Measurements from ENCODE around the gene NRTN. TPM values are rescaled to one million over a fixed set of nuclear protein-coding genes. Genes with fewer than 3 reads are reported as not detected.

The NRTN gene
- 1 to 10 TPM; 5.8 to 6.4 TPM for total RNA-seq
- 6.4 TPM for polyA plus RNA-seq (2013, experiment 1 of 2)
- 7.2 TPM for polyA plus RNA-seq (2013, experiment 2 of 2)
- long read RNA-seq, experiment 1, partial matches to known transcripts: 0 of 9 reads
- long read RNA-seq, experiment 1, other reads (novel, unspliced or antisense): 8 of 9 reads
- long read RNA-seq, experiment 2, partial matches to known transcripts: 0 of 30 reads
- long read RNA-seq, experiment 2, other reads (novel, unspliced or antisense): 30 of 30 reads
- long read RNA-seq, experiment 3: 0 reads
- long read RNA-seq, experiment 4: 0 reads

GRCh38 chr19:5804516-5805461, at the start of gene NRTN:
NRTN (plus strand) TSS chr19:5805067; CDS start chr19:5824166, 19,099 bp downstream.
- WGBS, 2 experiments (ENCODE audit: insufficient coverage in 1 of 2, insufficient read length in 1 of 2): 1 to 2% methylated on average over 12 to 102 of the region's 107 CpGs
- peak within 1 kb of the TSS; percentile 71 for H3K4me3 ChIP-seq (ENCODE audit: low read length)

GRCh38 chr19:5762608-5763217, 42.2 kb upstream of the NRTN start:
- Histone ChIP-seq H3K27ac (ENCODE audit: low read depth, low read length) (no peak overlapping the region), H3K27me3 (ENCODE audit: control insufficient read depth, insufficient read depth, low read length, poor library complexity, severe bottlenecking) (no peaks in the 10 kb centered on the region), H3K4me1 (ENCODE audit: control insufficient read depth, insufficient read depth, low read length) (no peaks in the 10 kb centered on the region), H3K36me3 (ENCODE audit: control insufficient read depth, insufficient read depth, low read length) (no peaks in the 10 kb centered on the region), H3K4me3 (ENCODE audit: low read length) (no peak overlapping the region), H3K9ac (ENCODE audit: extremely low read depth, low read length, poor library complexity, severe bottlenecking) (no peak overlapping the region), H3K9me3 (ENCODE audit: control insufficient read depth, low read length) (no peaks in the 10 kb centered on the region)
- 88% methylated on average over 2 to 5 of the region's 5 CpGs for WGBS, 2 experiments (ENCODE audit: insufficient coverage in 1 of 2, insufficient read length in 1 of 2)
- Mint-ChIP-seq H3K27ac (no peak overlapping the region), H3K9me3 (peaks cover 2% of the 10 kb centered on the region), H3K27me3 (ENCODE audit: insufficient read depth) (peaks cover 2% of the 10 kb centered on the region), H3K4me3 (no peak overlapping the region), H3K36me3 (ENCODE audit: low read depth) (no peaks in the 10 kb centered on the region), H3K4me1 (no peaks in the 10 kb centered on the region)
- no peak for DNase-seq
- no peak for TF ChIP-seq CTCF (conservative IDR thresholded peaks at IDR 0.05)

More at GRCh38 chr19:5804516-5805461, at the start of gene NRTN:
- Mint-ChIP-seq H3K36me3 (ENCODE audit: low read depth) (no peaks in the 10 kb centered on the region), H3K27ac (peak within 1 kb of the TSS; percentile 68), H3K9me3 (no peaks in the 10 kb centered on the region), H3K27me3 (ENCODE audit: insufficient read depth) (peaks cover 31% of the 10 kb centered on the region), H3K4me3 (peak within 1 kb of the TSS; percentile 62), H3K4me1 (peaks cover 8% of the 10 kb centered on the region)
- Histone ChIP-seq H3K27me3 (ENCODE audit: control insufficient read depth, insufficient read depth, low read length, poor library complexity, severe bottlenecking) (peaks cover 19% of the 10 kb centered on the region), H3K9me3 (ENCODE audit: control insufficient read depth, low read length) (no peaks in the 10 kb centered on the region), H3K9ac (ENCODE audit: extremely low read depth, low read length, poor library complexity, severe bottlenecking) (no peak within 1 kb of the TSS), H3K27ac (ENCODE audit: low read depth, low read length) (no peak within 1 kb of the TSS), H3K36me3 (ENCODE audit: control insufficient read depth, insufficient read depth, low read length) (no peaks in the 10 kb centered on the region), H3K4me1 (ENCODE audit: control insufficient read depth, insufficient read depth, low read length) (no peaks in the 10 kb centered on the region)
- peak; percentile 84 for DNase-seq
- TF ChIP-seq CTCF (conservative IDR thresholded peaks at IDR 0.05): no peak

GRCh38 chr19:5765220-5765619, 39.6 kb upstream of the NRTN start:
- no peak overlapping the region for H3K4me3 ChIP-seq (ENCODE audit: low read length)
- no peak overlapping the region for H3K27ac ChIP-seq (ENCODE audit: low read depth, low read length)
- WGBS, 2 experiments (ENCODE audit: insufficient coverage in 1 of 2, insufficient read length in 1 of 2): 88 to 90% methylated on average over 2 to 3 of the region's 3 CpGs
- no peaks in the 10 kb centered on the region for H3K27me3 ChIP-seq (ENCODE audit: control insufficient read depth, insufficient read depth, low read length, poor library complexity, severe bottlenecking)
- Mint-ChIP-seq H3K9me3 (peaks cover 2% of the 10 kb centered on the region), H3K36me3 (ENCODE audit: low read depth) (no peaks in the 10 kb centered on the region), H3K4me3 (no peak overlapping the region), H3K27ac (no peak overlapping the region), H3K27me3 (ENCODE audit: insufficient read depth) (peaks cover 2% of the 10 kb centered on the region), H3K4me1 (no peaks in the 10 kb centered on the region)
- no peaks in the 10 kb centered on the region for H3K9me3 ChIP-seq (ENCODE audit: control insufficient read depth, low read length)
- no peaks in the 10 kb centered on the region for H3K4me1 ChIP-seq (ENCODE audit: control insufficient read depth, insufficient read depth, low read length)
- no peak for DNase-seq
- no peak overlapping the region for H3K9ac ChIP-seq (ENCODE audit: extremely low read depth, low read length, poor library complexity, severe bottlenecking)
- no peaks in the 10 kb centered on the region for H3K36me3 ChIP-seq (ENCODE audit: control insufficient read depth, insufficient read depth, low read length)
- no peak for TF ChIP-seq CTCF (conservative IDR thresholded peaks at IDR 0.05)

Data from endodermal cell (in vitro differentiated cells).